H1 (cell line): ENCODE data around the gene ASTN2. TPM values are rescaled to one million over a fixed set of nuclear protein-coding genes. Genes with fewer than 3 reads are reported as not detected.
A peak's percentile ranks its signal among the peaks of the same experiment; 100 is the strongest.

Experiments
- CTCF ChIA-PET: fragments of 300-600 bp; sonication (Branson Sonifier 250); formaldehyde crosslinking; loops from one replicate; lab custom pipeline; 2021; ENCODE audit not compliant: partially characterized antibody; lab: Charles Lee
- POLR2A ChIA-PET: fragments of 300-600 bp; sonication (Branson Sonifier 250); formaldehyde crosslinking; loops from one replicate; lab custom pipeline; 2021; ENCODE audit warnings: inconsistent platforms; ENCODE audit not compliant: partially characterized antibody; lab: Charles Lee
- DNase-seq, 2 experiments: peaks; one replicate each; pipeline versions ENCODE4 v3.0.0 to v3.0.0-alpha.2; 2010 to 2022; ENCODE audit warnings: low spot score in 2 of 2, low read depth in 1 of 2, mixed read lengths in 1 of 2
- FAIRE-seq: peaks from 2 replicates; lab custom pipeline; 2011; peaks lifted over from hg19 to GRCh38; lab: Jason Lieb, UNC
- H2AFZ ChIP-seq: 2 replicates; pipeline ENCODE4 v1.8.1; 2012; ENCODE audit warnings: low read length, inconsistent platforms
- H2AK5ac ChIP-seq: 2 replicates; pipeline ENCODE4 v1.6.1; 2013; ENCODE audit warnings: low read depth, low read length
- H2BK120ac ChIP-seq: replicated peaks from 2 replicates; pipeline ENCODE3; 2013; ENCODE audit warnings: low read depth, low read length, inconsistent platforms
- H2BK12ac ChIP-seq: 2 replicates; pipeline ENCODE4 v1.6.1; 2013; ENCODE audit warnings: low read depth, low read length
- H2BK15ac ChIP-seq: 2 replicates; pipeline ENCODE4 v1.6.1; 2013; ENCODE audit warnings: low read length
- H2BK20ac ChIP-seq: 2 replicates; pipeline ENCODE4 v1.6.1; 2013; ENCODE audit warnings: low read length
- H2BK5ac ChIP-seq: 2 replicates; pipeline ENCODE4 v1.6.1; 2013; ENCODE audit warnings: low read depth, low read length
- H3K14ac ChIP-seq: 2 replicates; pipeline ENCODE4 v1.6.1; 2013; ENCODE audit warnings: inconsistent platforms; ENCODE audit not compliant: insufficient read length
- H3K18ac ChIP-seq: 2 replicates; pipeline ENCODE4 v1.6.1; 2013; ENCODE audit warnings: low read length; ENCODE audit errors: extremely low read depth
- H3K23ac ChIP-seq: 2 replicates; pipeline ENCODE4 v1.6.1; 2013; ENCODE audit warnings: inconsistent platforms; ENCODE audit not compliant: insufficient read length
- H3K23me2 ChIP-seq: 2 replicates; pipeline ENCODE4 v1.6.1; 2013; ENCODE audit warnings: low read depth, low read length
- H3K27ac ChIP-seq: 2 replicates; pipeline ENCODE4 v1.6.1; 2011; ENCODE audit warnings: low read depth, low read length, inconsistent platforms
- H3K27me3 ChIP-seq, 4 experiments: replicated peaks in 1 of 4; 1 replicate in 1 of 4; 2 replicates in 3 of 4; pipeline versions ENCODE4 v1.6.1 to v1.8.1; 2011 to 2013; ENCODE audit warnings: low read length in 3 of 4, mild to moderate bottlenecking in 3 of 4, inconsistent platforms in 2 of 4, mixed read lengths in 2 of 4, moderate library complexity in 1 of 4; ENCODE audit not compliant: control insufficient read depth in 3 of 4, insufficient read depth in 3 of 4; ENCODE audit errors: extremely low read depth in 1 of 4
- H3K36me3 ChIP-seq, 4 experiments: 2 replicates each; pipeline versions ENCODE4 v1.6.1 to v1.8.1; 2011 to 2013; ENCODE audit warnings: mild to moderate bottlenecking in 4 of 4, low read length in 3 of 4, moderate library complexity in 2 of 4, control low read depth in 1 of 4, inconsistent platforms in 1 of 4; ENCODE audit not compliant: insufficient read depth in 4 of 4, control insufficient read depth in 2 of 4
- H3K4ac ChIP-seq: replicated peaks from 2 replicates; pipeline ENCODE3; 2013; ENCODE audit warnings: low read length, low read depth, mixed read lengths, inconsistent platforms; ENCODE audit not compliant: insufficient read length
- H3K4me1 ChIP-seq, 4 experiments: replicated peaks in 1 of 4; 1 replicate in 1 of 4; 2 replicates in 3 of 4; pipeline versions ENCODE4 v1.6.1 to v1.8.1; 2011 to 2013; ENCODE audit warnings: low read length in 3 of 4, inconsistent platforms in 2 of 4, mixed read lengths in 1 of 4; ENCODE audit not compliant: insufficient read depth in 4 of 4, control insufficient read depth in 3 of 4
- H3K4me2 ChIP-seq, 2 experiments: 2 replicates each; pipeline versions ENCODE4 v1.6.1 to v1.8.1; 2011 to 2013; ENCODE audit warnings: low read depth in 2 of 2, low read length in 2 of 2, control low read depth in 1 of 2, inconsistent platforms in 1 of 2, mild to moderate bottlenecking in 1 of 2; ENCODE audit not compliant: insufficient read depth in 1 of 2
- H3K4me3 ChIP-seq, 4 experiments: fragments of 200-600, 300-600 bp in 1 of 4; sonication (generic), shearing (Covaris generic), sonication (Bioruptor Twin) in 1 of 4; 2 replicates each; pipeline versions ENCODE4 v1.5.1 to v1.8.1; 2011 to 2016; ENCODE audit warnings: low read length in 4 of 4, low read depth in 3 of 4, control low read depth in 2 of 4, inconsistent platforms in 2 of 4, mild to moderate bottlenecking in 2 of 4, mixed read lengths in 1 of 4, moderate library complexity in 1 of 4; ENCODE audit not compliant: insufficient read depth in 2 of 4; ENCODE audit errors: extremely low read depth in 1 of 4
- H3K56ac ChIP-seq: replicated peaks from 2 replicates; pipeline ENCODE3; 2013; ENCODE audit warnings: low read depth, mild to moderate bottlenecking, mixed read lengths, low read length, inconsistent platforms; ENCODE audit not compliant: insufficient read length
- H3K79me1 ChIP-seq: 2 replicates; pipeline ENCODE4 v1.6.1; 2013; ENCODE audit warnings: low read depth, low read length, control low read depth
- H3K79me2 ChIP-seq, 2 experiments: 2 replicates each; pipeline versions ENCODE4 v1.6.1 to v1.8.1; 2012 to 2013; ENCODE audit warnings: low read length in 2 of 2, mild to moderate bottlenecking in 2 of 2, inconsistent platforms in 1 of 2; ENCODE audit not compliant: insufficient read depth in 2 of 2, control insufficient read depth in 1 of 2
- H3K9ac ChIP-seq, 4 experiments: replicated peaks in 1 of 4; 1 replicate in 1 of 4; 2 replicates in 3 of 4; pipeline versions ENCODE4 v1.6.1 to v1.8.1; 2011 to 2013; ENCODE audit warnings: low read depth in 3 of 4, low read length in 3 of 4, control low read depth in 2 of 4, mild to moderate bottlenecking in 2 of 4, moderate library complexity in 2 of 4, inconsistent platforms in 1 of 4; ENCODE audit errors: extremely low read depth in 1 of 4
- H3K9me3 ChIP-seq, 2 experiments: 2 replicates each; pipeline versions ENCODE4 v1.6.1 to v1.8.1; 2012 to 2013; ENCODE audit warnings: mild to moderate bottlenecking in 2 of 2, moderate library complexity in 2 of 2, control low read depth in 1 of 2, inconsistent platforms in 1 of 2, low read depth in 1 of 2, low read length in 1 of 2, mixed read lengths in 1 of 2; ENCODE audit not compliant: insufficient read depth in 2 of 2
- H4K20me1 ChIP-seq, 2 experiments: replicated peaks in 1 of 2; 2 replicates each; pipeline versions ENCODE3 to v1.8.1; 2011 to 2013; ENCODE audit warnings: inconsistent platforms in 2 of 2, low read length in 2 of 2, mild to moderate bottlenecking in 1 of 2; ENCODE audit not compliant: insufficient read depth in 2 of 2, control insufficient read depth in 1 of 2
- H4K5ac ChIP-seq: 2 replicates; pipeline ENCODE4 v1.6.1; 2013; ENCODE audit warnings: low read length, low read depth, mixed read lengths, inconsistent platforms; ENCODE audit not compliant: insufficient read length
- H4K8ac ChIP-seq: 2 replicates; pipeline ENCODE4 v1.8.0; 2013; ENCODE audit warnings: mild to moderate bottlenecking, moderate library complexity, low read length, inconsistent platforms; ENCODE audit not compliant: insufficient read depth; ENCODE audit errors: extremely low read depth
- H4K91ac ChIP-seq: replicated peaks from 2 replicates; pipeline ENCODE3; 2013; ENCODE audit warnings: low read length, mixed read lengths, inconsistent platforms; ENCODE audit not compliant: insufficient read length
- CTCF ChIP-seq, 3 experiments: IDR thresholded peaks; 1 replicate in 2 of 3; 2 replicates in 1 of 3; pipeline versions ENCODE4 v1.5.1 to v1.6.1; 2011; ENCODE audit warnings: low read length in 3 of 3, mild to moderate bottlenecking in 3 of 3, inconsistent platforms in 2 of 3, low read depth in 1 of 3, moderate library complexity in 1 of 3; ENCODE audit not compliant: insufficient read depth in 1 of 3; ENCODE audit errors: control extremely low read depth in 1 of 3
- SRF ChIP-seq: IDR thresholded peaks from 2 replicates; pipeline ENCODE4 v1.6.1; 2011; ENCODE audit warnings: mild to moderate bottlenecking, low read depth, low read length, moderate library complexity
- WGBS, 2 experiments: shearing (Covaris generic) in 1 of 2; methylation state at CpG; one replicate each; pipeline versions ENCODE4 v1.1.6 to v1.1.7; 2013 to 2015; ENCODE audit warnings: low lambda C conversion rate in 2 of 2, mixed read lengths in 2 of 2, inconsistent platforms in 1 of 2, low coverage in 1 of 2, missing lambda C conversion rate in 1 of 2; ENCODE audit not compliant: insufficient replicate concordance in 2 of 2, insufficient coverage in 1 of 2, insufficient read length in 1 of 2; ENCODE audit errors: extremely low coverage in 1 of 2, missing lambda C conversion rate in 1 of 2; 5-methylcytosine and 5-hydroxymethylcytosine counted together
- polyA plus RNA-seq, 7 experiments: library from polyadenylated mRNA; depleted of rRNA in 3 of 7; stranded (reverse) in 5 of 7; unstranded in 2 of 7; fragments of >200 nt in 5 of 7; fragments of 200-250 nt in 2 of 7; gene quantifications; 1 replicate in 5 of 7; 2 replicates in 1 of 7; 4 replicates in 1 of 7; pipeline versions ENCODE4 v1.2.1 to v1.2.3, GENCODE V29; 2011 to 2013; ENCODE audit warnings: missing spikeins in 2 of 7, mixed read lengths in 2 of 7
- total RNA-seq: library from RNA; stranded (reverse); fragmentation: NEBNext Ultra II Directional; extraction: Animal tissue kit (Norgen Biotek cat#: 25700); gene quantifications from 2 replicates; pipeline ENCODE4 v1.2.1, GENCODE V29; 2021

The ASTN2 gene
- total and polyA plus RNA-seq, 2 of the 8 experiments (the other 6 are each of a cell fraction or from before 2014, with no cell fraction given): 8.2 to 13.7 TPM

DNA sequence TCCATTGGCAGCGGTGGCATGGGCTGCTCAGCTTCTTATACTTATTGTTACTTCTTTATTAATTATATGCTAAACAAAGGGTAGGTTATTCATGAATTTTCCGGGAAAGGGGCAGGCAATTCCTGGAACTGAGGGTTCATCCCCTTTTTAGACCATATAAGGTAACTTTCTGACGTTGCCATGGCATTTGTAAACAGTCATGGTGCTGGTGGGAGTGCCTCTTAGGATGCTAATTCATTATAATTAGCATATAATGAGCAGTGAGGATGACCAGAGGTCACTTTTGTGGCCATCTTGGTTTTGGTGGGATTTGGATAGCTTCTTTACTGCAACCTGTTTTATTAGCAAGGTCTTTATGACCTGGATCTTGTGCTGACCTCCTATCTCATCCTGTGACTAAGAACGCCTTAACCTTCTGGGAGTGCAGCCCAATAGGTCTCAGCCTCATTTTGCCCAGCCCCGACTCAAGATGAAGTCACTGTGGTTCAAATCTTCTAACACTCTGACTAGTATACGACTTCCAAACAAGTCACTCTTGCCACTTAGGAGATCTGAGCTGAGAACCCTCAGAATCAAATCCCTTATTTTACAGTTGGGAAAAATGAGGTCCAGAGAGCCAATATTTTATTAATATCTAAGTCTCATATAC lies 490.3 kb downstream of the ASTN2 start:
- Histone ChIP-seq H4K20me1 (no peaks in the 10 kb centered on the region), H2BK15ac (no peak overlapping the region), H4K5ac (no peak overlapping the region), H2BK5ac (no peak overlapping the region), H3K4me2 (no peak overlapping the region), H3K4me1 (peaks cover 12 to 21% (median 16%) of the 10 kb centered on the region in 4 experiments), H3K27ac (no peak overlapping the region), H3K79me2 (no peaks in the 10 kb centered on the region), H2AK5ac (no peak overlapping the region), H2BK120ac (no peak overlapping the region), H2AFZ (no peak overlapping the region), H4K8ac (no peak overlapping the region), H3K79me1 (no peaks in the 10 kb centered on the region), H3K9me3 (no peaks in the 10 kb centered on the region), H3K36me3 (no peaks in the 10 kb centered on the region), H3K14ac (no peak overlapping the region), H3K23ac (no peak overlapping the region), H3K18ac (no peak overlapping the region), H3K4ac (no peak overlapping the region), H3K56ac (no peak overlapping the region), H3K23me2 (peaks cover 2% of the 10 kb centered on the region), H2BK20ac (no peak overlapping the region), H4K91ac (no peak overlapping the region), H3K27me3 (no peaks in the 10 kb centered on the region), H2BK12ac (no peak overlapping the region), H3K4me3 (no peak overlapping the region), H3K9ac (no peak overlapping the region)
- ChIA-PET POLR2A (no interaction called here), CTCF (interaction anchor here (0.8 to 4.4 kb wide), 3 partner anchors 15 to 64 kb away, joined by 3 to 21 read pairs (median 4); no protein-coding TSS in a partner anchor)
- no peak for FAIRE-seq
- 85% methylated on average over 6 of the region's 6 CpGs; no CpG with 5 or more reads in 1 of the 2 experiments for WGBS, 2 experiments
- peak; percentile 69 for TF ChIP-seq SRF
- TF ChIP-seq CTCF (IDR thresholded peaks at IDR 0.05; ENCODE audit: control extremely low read depth in 1 of 3, insufficient read depth in 1 of 3, low read depth in 1 of 3, low read length in 3 of 3): no peak
- no peak for DNase-seq
